GM19025 (cell line): Measurements from ENCODE around the gene NSMCE1.

ENCODE experiments used
- ATAC-seq: cut with Tn5 transposase; IDR thresholded peaks from one replicate; pipeline ENCODE4 v1.9.1; 2021; ENCODE audit warnings: mild to moderate bottlenecking, low read depth, moderate library complexity; ENCODE audit not compliant: unreplicated experiment

The NSMCE1 gene

DNA sequence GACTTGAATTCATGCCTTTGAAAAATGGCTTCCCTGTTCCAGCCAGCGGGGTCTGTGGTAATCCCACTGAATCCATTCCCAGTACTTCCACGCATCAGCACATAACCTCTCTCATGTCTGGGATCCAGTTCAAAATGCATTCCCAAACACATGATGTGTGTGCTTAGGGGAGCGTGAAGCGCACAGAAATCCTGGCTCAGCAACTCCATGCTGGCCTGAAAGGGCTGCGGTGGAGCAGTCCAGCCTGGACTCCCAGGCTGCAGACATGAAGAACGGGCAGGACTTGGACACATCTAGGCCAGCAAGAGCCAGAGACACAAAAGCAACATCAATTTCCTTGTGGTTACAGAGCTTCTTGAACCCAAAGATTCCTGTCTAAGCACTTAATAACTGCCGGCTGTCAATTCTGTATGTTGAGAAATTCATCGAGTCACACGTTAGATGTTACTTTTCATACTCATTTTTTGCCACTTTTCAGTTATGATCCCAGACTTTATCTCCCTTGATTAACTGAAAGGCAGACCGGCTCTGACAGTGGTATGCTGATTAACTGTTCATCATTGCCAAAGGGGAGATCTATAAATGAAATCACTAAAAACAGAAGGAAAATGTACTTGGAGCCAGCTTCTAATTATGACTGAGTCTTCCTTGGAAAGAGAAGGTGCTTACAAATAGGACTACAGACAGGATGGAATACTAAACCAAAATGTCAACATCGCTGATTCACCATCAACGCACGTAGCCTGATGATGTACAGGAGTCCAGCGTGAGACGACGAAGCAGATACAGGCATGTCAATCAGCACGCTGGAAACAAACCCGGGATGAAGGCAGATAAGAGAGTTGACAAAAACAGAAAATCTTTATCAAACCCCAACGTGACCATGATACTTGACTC lies 23.0 kb downstream of the NSMCE1 start:
- no peak for ATAC-seq

GRCh38 chr16:27244363-27244755 lies 24.2 kb downstream of the NSMCE1 start:
- no peak for ATAC-seq

GRCh38 chr16:27243725-27244362 lies 24.7 kb downstream of the NSMCE1 start:
- no peak for ATAC-seq

- ATAC-seq = no peak
These were observed 25.5 kb downstream of the NSMCE1 start for GRCh38 chr16:27242868-27243590.

DNA sequence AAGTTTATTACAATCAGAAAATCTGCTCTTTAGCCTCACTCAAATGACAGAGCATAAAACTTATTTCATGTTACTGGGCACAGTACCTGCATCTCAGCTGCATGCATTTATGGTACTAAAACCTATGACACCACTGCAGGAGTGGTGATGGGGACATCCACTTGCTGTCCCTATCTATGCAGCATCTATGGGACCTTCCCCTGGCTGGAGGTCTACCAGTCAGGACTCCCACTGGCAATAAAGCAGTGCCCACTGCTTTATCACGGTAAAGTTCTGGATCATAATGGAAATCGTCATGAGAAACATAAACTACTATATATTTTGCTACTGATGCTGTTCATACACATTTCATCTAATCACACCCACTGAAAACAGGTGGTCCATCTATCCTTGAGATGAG lies 26.2 kb downstream of the NSMCE1 start:
- ATAC-seq = no peak

- ATAC-seq = no peak
These were observed 26.9 kb downstream of the NSMCE1 start for GRCh38 chr16:27241658-27242057.

GRCh38 chr16:27240948-27241531 lies 27.5 kb downstream of the NSMCE1 start:
- no peak for ATAC-seq

DNA sequence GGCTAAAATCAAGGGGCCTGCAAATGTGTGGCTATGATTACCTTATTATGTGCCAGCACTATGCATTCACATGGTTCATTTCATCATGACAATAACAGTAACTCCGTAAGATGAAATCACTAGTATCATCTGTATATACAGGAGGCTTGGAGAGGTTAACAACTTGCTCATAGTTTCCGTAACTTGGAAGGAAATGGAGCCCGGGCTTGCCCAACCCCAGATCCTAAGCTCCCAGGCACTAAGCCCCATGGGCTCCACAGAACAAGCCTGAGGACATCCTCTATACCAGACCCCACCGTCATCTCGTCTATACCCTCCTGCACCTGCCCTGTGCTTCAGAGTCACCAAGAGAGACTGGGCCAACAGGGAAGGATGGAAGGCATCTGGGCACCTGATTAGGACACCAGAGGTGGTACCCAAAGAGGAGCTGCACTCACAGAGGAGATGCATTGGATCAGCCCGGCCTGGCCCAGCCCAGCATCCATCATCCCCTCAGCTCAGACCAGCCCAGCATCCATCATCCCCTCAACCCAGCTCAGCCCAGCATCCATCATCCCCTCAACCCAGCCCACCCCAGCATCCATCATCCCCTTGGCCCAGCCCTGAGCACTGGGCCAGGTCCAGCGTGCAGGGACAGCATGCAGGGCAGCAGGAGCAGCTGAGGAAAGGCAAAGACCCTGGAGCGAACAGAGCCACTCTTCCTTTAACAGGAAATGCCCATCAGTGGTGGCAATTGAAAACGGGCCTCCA lies 28.5 kb downstream of the NSMCE1 start:
- ATAC-seq = no peak

- ATAC-seq = no peak
These were observed 29.5 kb downstream of the NSMCE1 start for GRCh38 chr16:27239026-27239425.

- ATAC-seq = no peak
These were observed 30.0 kb downstream of the NSMCE1 start for GRCh38 chr16:27238591-27238990.

DNA sequence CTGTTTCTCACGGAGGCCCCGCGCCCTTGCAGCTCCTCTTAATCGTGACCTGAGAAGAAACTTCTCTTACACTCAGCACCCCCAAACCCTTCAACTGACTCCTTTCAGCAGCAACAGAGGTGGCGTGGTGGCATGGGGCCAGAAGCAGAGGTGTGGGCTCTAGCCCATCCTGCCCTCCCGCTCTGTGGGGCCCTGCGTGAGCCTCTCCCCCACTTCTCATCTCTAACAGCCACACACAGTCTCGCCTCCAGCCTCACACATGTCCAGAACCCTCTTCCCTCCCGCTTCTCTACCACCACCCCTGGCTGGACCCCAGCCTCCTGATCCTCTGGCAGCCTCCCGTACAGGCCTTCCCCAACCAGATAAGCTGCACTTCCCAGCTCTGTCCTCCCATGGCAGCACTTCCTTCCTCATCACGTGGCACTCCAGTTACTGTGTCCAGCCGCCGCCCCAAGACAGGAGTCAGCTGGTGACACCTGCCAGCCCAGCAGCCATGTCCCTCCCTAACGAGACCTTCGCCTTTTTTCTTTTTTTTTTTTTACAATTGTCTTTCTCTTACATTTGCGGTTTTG lies 30.5 kb downstream of the NSMCE1 start:
- ATAC-seq = no peak

GRCh38 chr16:27237219-27238015 lies 31.2 kb downstream of the NSMCE1 start:
- peak; percentile 71 for ATAC-seq

- no peak for ATAC-seq
These were observed 31.8 kb downstream of the NSMCE1 start for GRCh38 chr16:27236635-27237218.

DNA sequence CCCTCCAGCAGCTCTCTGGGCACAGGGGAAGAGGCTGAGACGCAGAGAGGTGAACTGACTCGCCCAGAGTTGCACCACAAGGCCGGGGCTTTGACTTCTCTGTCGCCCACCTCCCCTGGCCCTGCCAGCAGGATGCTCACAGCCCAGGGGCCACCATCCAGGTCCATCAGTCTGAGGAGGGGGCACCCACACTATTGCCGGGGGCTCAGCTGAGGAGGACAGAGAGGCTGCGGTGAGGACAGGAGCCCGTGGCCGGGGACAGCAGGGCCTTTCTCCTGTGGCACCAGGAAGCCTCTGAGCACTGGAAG lies 32.7 kb downstream of the NSMCE1 start:
- no peak for ATAC-seq

DNA sequence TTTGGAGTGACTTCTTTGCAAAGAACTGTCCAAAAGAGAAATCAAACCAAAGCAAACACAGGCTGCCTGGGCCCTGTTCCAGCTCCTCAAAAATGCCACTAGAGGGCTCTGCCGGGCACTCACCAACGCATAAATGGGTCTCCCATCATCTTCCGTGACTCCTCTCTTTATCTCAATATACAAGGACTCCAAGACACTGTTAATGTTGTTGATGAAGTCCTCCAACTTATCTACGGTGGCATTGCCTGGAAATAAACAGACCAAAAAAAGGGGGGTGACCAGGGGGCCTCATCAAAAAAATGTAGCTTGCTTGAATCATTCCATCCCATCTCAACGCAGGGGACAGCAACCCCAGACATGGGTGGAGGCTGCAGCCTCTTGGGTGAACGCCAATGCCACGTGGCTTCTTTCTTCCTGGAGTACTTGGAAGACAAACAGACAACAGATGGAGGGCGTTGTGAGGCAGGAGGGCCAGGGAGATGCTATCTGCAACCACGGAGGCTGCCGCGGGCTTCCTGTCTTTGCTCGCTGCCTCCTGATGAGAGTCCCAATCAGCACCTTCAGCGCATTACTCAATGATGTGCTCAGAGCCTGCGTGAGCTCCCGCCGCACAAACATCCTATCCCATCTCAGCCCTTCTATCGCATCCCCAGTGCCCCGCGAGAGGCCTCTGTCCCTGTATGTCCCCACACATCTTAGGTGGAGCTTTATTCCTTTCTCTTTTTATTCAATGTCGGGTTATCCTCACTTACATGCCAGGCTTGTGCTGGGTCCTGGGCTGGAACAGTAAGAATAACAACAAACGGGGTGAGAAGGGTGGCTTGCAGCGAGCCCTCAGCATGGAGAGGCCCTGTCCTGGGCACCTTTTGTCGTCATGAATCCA lies 33.3 kb downstream of the NSMCE1 start:
- ATAC-seq = no peak

DNA sequence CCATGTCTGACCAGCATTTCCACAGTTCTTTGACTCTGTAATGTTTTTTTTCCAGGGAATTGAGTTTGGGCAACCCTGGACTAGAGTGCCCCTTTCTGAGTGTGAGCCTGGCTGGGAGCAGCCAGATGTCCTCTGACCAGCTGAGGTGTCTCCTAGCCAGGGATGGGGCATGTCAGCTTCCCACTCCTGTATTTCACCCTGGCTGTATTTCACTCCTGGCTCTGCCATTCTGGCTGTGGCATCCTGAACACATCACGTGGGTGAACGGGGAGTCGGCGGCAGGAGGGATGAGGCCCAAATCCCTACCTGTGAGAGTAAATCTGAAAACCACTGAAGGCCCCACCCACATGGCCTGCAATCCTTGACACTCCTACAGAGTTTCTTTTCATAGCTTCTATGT lies 34.0 kb downstream of the NSMCE1 start:
- ATAC-seq = no peak

DNA sequence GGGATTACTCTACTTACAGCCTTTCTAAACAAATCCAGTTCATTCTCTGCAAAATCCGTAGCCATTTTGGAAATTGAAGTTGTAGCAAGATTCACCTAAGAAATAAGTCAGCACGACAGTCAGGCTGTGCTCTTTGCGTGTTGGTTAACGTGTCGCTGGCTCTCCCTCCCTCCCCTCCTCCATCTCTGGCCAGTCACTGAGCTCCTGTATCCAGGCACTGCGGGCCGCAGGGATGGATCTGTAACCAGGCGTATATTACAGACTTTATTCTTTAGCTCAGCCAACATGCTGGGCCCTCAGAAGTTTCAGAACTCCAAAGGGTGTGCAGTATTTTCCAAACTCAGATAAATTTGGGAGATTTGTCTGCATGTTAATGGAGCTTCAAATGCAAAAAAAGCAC lies 34.4 kb downstream of the NSMCE1 start:
- ATAC-seq = no peak

DNA sequence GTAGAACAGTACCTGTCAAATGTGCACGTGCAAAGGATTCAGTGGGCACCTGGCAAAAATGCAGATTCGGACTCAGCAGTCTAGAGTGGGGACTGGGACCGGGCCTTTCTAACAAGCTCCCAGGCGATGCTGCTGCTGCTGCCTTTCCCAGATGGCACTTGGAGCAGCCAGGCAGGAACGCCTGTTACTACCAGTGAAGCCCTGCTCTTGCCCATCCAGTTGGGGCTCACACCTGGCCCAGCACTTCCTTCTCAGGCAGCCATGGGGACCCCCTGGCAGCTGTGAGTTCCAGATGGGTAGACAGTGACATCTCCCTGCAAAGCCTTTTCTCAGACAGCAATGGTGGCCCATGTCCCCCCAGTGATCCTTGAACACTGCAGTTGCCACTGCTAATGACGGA lies 34.8 kb downstream of the NSMCE1 start:
- no peak for ATAC-seq
